HK-2 (cell line): ENCODE data around the gene FCGR3A.
"Not testable (repeated sequence)": the region's sequence is repeated elsewhere in the genome, so short reads cannot be mapped to it uniquely, and the experiment has no call there.

Experiments
- DNase-seq: peaks from one replicate; pipeline ENCODE4 v3.0.0-alpha.2; 2018; ENCODE audit not compliant: unreplicated experiment

The FCGR3A gene

DNA sequence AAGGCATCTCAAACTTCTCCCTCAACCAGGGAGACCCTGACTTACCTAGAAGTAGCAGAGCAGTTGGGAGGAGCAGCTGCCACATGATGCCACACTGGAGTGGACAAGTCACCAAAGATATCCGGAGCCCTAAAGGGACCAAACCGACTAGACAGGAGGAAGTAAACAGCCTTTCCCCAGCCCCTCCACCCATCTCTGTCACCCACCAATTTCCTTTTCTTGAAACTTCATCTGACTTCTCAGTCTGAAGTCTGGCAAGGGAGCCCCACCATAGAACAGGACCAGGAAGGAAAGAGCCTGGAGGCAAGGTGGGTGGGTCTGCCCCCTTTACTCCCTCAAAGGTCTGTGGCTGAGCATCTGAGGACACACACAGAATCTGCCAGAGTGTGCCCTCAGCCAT, at the start of gene FCGR3A:
Gene FCGR3A, minus strand, starts transcription at position 167 of the 400 bp plus-strand sequence. Its CDS starts 82 bp downstream, at position 85.
- no peak for DNase-seq

DNA sequence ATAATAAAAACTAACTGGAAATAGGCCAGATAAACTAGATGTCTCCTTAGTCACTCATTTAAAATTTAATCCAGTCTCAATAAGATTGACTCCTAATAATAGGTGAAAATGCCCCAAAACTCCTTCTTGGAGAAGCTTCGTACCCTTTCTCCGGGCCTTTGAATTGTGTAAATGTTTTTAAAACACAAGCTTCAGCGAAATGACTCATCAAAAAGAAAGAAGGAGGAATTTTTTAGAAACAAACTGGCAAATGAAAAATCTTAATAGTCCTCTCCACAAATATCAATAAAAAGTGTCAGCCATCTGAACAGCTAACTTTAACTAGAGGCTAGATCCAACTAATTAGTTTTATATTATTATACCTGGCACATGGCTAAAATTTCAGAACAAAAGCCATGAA, 47.5 kb upstream of the FCGR3A start:
- not testable (repeated sequence) for DNase-seq

DNA sequence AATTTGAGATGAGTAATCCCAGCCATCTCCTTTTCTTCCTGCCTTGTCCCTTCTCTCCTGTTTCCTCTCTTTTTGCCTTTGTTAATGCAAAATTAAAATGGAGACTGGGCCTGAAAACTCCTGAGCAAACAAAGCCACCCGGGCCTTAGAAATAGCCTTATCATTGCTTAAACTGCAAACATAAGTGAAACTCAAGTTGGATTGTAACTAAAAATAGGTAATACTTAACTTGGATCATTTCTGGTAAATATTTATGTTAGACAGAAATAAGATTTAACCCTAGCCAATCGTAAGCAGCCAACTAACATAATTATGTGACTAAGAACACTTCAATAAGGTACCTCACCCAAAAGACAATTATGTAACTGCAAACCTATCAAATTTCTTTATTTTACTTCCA, 46.0 kb upstream of the FCGR3A start:
- DNase-seq: not testable (repeated sequence)

DNA sequence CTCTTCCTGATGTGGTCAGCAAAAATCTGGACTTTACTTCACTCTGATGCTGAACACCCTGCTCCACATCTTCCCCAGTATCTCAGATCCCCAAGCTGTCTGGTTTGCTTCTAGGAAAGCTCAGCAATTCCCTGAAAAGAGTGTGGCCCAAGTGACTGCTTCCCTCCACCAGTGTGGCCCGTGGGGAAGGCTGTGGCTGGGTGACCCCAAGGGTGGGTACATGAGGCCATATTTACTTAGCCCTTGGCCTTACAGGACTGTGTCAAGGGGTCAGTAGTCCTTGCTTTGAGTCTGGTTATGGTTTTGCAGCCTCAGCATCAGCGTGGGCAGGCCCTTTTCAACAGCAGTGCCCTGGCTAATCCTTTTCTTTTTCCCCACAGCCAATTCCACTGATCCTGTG, 45.6 kb upstream of the FCGR3A start:
- DNase-seq: not testable (repeated sequence)

DNA sequence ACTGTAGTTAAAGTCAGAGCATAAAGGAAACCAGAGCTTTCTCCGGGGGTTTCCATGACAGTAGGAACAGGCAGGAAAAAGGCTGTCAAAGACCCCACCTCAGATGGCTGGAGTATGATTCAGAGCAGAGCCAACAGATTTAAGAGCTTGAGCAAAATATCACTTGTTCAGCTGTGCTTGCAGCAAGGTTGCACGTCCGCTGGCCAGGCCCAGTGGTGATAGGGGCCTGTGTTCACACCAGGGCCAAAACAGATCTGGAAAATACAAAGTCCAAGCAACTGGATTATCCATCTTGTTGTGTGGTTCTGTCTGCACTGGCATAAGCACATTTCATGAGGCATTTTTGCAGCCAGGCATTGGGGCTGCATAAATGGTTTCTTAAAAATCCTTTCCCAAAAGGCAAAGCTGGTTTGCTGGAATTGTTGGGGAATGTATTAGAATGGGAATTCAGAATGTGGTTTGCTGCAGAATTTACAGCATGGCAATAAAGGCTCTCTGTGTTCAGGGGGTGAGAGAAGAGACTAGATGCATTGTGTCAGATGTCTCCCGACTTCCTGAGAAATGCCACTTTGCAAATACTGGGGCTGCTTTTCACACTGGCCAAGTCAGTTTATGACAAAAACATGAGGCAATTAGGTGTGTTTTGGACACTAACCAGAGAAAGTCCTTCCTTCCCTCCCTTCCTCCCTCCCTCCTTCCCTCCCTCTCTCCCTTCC, 44.8 kb upstream of the FCGR3A start:
- DNase-seq: not testable (repeated sequence)

DNA sequence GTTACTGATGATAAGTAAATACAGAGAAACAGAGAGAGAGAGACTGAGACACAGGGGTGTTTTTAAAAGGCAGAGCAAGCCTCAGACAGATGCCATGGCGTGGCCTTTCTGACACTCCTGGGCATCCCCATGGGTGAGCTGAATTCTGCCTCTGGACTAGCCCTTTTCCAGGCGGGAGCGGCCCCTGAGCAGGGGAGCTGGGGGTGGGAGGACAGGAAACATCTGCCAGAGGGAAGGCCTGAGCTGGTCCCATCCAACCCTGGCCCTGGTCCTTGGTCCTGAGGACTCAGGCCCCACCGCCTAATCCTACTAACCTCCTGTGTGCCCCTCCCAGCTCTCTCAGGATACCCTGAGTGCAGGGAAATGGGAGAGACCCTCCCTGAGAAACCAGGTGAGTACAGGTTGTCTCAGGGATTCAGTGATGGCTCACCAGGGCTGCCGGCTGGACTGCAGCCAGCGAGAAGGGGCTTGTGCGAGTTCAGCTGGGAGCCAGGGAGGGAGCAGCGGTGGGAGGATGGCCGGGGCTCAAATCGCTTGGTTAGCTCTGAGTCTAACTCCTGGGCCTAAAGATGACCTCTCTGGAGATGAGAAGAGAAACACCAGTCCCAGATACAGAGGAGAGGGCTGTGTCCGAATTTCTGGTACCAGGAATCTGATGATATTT, 43.6 kb upstream of the FCGR3A start:
- not testable (repeated sequence) for DNase-seq

DNA sequence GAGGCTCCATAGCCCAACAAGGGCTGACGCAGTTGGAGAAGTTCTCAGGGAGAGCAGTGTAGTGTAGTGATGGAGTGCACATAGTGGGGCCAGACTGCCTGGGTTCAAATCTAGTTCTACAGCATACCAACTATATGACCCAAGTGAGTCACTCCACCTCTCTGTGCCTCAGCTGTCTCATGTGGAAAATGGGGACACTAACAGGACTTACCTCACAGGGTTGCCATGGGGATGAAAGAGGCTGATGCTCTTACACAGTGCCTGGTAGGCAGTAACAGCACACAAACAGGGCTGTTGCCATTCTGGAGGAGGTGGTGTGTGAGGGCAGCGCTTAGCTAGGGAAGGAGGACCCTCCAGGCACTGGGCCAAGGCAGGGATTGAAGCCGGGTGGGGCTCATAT, 43.0 kb upstream of the FCGR3A start:
- DNase-seq: not testable (repeated sequence)

DNA sequence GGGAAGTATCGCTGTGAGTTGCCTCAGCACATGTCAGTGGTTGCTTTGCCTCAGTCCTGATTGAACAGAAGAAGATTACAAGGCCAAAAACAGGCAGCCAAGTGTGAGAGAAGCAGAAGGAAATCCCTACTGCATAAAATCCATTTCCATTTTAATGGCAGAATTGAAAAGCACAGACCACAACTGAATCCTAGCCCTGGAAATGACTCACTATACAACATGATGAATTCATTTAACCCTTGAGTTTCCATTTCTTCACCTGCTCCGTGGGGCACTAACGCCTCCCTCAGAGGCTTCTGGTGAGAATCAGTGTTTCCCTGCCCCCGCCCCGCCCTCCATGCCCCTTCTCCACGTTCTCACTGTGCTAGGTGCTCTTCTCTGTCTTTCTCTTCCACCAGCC, 40.3 kb upstream of the FCGR3A start:
- DNase-seq: not testable (repeated sequence)

DNA sequence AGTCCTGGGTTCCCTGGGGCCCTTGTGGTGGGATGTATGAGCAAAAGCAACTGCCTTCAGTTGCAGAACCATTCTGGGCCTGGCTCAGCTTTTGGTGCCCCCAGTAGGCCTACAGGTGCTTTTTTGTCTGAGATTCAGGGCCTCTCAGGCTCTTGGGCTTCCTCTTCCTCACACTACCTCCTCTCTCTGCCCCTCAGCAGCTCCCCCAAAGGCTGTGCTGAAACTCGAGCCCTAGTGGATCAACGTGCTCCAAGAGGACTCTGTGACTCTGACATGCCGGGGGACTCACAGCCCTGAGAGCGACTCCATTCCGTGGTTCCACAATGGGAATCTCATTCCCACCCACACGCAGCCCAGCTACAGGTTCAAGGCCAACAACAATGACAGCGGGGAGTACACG, 39.7 kb upstream of the FCGR3A start:
- not testable (repeated sequence) for DNase-seq

DNA sequence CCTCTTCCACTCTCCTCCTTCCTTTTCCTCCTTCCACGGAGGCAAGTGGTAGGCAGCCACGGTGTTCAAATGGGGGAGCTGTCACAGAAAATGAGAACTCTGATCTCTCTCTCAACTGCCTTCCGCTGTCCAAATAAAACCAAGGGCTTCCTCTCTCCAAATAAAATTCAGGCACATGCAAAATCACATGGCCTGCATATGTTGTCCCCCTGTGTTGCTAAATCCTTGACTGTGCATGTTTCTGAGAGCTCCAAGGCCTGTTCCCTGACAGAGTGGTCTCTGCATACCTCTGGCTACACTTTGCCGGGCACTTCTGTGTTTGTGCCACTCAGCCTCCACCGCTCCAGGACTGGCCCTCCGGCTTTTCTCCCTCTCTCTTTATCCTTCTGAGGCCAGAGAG, 39.0 kb upstream of the FCGR3A start:
- DNase-seq: not testable (repeated sequence)

DNA sequence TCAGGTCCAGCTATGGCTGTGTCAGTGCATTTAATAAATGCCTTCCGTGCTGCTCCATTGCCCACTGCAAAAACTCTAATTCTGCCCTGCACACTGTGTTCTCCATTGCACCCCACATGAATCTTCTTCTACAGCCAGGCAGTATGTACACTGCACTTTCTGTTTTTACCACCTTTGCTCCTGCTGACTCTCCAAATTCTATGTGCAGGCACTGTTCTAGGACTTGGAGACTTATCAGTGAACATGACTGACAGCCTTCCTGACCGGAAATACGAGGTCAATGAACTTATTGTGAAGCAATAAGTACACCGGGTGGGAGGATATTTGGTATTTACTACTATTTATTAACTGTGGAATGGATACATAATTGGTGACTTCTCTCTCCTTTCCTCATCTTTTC, 33.3 kb upstream of the FCGR3A start:
- DNase-seq: not testable (repeated sequence)

DNA sequence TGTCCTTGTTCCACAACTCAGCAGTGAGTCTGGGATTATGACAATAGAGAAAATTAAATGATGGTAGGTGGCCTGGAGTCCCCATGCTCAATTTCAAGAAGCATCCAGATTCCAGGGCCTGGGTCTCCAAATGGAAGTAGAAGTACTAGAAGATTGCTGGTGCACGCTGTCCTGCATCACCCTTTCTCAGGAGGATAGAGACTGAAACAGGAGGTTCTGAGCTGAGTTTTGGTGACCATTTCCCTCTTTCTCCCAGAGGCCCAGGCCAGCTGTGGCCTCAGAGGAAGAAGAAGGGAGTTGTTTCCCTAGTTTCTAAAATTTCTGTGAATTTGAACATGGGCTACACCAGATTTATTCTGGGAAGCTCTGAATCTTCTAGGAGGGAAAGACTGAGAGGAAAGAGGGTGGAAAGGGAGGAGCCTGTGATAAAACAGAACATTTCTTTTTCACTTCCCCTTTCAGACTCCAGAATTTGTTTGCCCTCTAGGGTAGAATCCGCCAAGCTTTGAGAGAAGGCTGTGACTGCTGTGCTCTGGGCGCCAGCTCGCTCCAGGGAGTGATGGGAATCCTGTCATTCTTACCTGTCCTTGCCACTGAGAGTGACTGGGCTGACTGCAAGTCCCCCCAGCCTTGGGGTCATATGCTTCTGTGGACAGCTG, 31.4 kb upstream of the FCGR3A start:
- DNase-seq: not testable (repeated sequence)

DNA sequence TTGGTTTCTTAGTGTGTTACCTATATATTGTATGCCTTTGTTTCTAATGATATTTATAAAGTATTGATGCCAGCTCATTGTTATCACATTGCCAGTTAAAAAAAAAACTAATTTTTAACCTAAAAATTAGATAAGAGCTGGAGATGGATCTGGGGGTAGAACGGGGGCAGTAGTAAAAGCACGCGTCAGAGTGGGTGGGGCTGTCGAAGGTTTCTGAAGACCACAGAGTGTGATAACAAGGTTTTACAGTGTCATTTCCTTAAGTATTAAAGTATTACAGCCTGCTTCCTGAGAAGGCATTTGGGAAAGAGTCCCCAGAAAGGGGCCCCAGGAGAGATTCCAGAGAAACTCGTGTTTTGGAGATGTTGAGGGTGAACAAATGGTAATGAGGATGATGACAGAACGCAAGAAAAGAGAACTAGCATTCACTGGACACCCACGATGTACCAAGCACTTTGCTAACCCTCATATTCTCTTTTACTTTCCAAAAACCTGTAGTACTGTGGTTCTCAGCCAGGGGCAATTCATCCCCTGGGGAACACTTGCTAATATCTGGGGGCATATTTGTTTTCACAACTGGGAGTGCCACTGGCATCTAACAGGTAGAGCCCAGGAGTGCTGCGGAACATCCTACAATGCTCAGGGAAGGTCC, 30.4 kb upstream of the FCGR3A start:
- DNase-seq: not testable (repeated sequence)

DNA sequence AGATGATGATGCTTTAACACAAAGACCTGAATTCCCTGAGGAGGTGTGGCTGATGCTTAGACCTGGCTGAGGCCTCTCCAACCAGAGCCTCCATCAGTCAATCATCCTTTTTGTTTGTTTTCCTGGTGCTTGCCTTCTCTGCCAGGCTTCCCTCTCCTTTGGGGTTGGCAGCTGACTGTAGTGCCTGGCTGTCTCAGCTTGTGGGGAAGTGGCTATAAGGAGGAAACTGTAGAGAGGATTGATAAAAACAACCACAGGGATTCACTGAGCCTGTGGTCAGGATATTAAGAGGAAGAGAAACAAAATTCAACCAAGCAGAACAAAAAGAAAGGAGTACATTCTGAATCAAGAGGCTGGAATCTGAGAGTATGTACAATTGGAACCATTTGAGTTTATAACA, 27.1 kb upstream of the FCGR3A start:
- not testable (repeated sequence) for DNase-seq

DNA sequence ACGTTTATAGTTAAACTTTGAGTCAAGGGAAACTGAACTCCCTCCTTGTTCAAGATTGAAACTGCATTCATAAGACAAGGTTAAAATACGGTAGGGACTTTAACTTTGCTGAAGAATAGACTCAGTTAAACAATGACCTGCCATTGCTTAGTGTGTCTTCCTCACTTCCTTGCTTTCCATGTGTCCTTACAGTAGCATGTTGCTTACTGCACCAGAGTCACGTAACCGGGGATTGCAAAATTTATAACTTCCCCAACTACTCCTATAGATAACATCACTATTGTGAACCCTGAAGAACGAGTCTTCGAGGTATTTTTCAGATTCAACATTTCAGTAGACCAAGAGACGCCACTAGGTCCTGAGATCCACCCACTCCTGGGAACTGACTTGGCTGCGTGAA, 22.1 kb upstream of the FCGR3A start:
- not testable (repeated sequence) for DNase-seq

DNA sequence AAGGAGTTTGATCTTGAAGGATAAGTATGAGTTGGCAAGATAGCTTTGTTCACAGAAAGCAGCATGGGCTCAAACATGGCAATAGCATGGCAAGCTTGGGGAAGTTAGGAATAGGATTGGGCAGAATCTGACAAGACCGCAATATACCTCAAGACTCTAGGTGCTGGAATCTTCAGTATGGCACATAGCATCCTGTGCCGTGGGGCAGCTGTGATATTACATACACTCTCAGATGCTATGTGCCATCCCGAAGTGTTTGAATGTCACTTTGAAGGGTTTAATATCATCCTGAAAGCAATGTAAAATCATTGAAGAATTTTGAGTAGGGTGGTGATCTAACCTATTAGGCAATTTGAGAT, 17.0 kb upstream of the FCGR3A start:
- not testable (repeated sequence) for DNase-seq

DNA sequence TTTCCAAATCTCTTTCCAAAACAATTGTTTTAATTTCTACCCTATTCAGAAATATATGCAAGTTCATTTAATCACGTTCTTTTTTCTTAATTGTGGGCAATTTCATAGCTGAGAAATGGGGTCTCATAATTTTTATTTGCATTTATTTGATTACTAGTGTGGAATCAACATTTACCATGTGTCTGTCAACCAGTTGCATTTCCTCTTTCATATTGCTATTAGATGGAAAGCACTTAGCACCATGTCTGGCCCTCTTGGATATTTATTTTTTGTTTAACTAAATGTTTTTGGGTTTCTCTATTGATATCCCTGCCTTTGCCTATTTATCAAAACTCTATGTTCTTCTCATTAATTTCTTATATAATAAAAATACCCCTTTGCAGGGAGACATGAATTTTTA, 13.9 kb upstream of the FCGR3A start:
- not testable (repeated sequence) for DNase-seq

DNA sequence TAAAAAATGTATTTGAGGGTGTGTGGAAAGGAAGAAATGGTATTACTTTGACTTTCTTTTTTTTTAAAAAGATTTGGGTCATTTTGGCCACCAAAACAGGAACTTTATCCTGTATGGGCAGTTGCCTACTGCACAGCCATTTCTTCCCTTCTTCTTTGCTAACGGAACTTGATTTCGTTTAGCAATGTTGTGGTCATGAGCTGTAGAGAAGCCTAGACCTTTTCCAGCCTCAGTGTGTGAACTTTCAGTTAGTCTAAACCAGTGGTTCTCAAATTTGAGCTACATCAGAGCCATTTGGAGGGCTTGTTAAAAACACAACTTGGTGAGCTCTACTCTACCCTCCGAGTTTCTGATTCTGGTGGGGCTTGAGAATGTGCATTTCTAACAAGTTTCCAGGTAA, 12.8 kb upstream of the FCGR3A start:
- DNase-seq: not testable (repeated sequence)

DNA sequence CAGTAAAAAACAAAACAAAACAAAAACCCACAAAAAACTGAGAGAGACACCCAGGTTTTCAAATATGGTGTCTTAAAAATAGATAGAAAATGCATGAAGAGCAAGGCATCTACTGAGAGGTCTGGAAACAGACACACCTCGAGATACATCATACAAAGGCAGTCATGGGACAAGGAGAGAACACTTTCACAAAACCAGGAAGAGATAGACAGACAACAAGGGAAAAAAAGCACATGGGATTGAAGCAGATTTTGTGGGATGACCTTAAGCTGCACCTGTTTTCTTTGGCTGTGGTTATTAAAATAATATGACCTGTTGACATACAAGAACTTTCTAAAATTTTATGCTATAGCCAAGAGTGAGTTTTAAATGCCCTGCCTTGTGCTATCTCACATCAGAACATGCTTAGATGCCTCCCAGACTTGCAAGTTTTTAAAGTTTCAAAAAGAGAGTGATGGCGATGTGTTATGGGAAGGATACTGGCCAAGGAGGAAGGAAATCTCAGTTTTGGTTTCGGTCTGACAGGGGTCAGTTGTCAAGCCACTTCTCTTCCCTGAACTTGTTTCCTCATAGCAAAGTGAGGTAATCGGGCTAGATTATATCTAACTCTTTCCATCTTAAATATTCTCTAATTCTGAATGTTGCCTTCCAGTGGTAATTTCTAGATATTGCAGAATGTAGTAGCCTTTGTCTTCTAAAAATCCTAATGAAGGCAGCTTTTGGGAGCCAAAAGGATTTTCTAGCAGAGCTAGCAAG, 11.5 kb upstream of the FCGR3A start:
- not testable (repeated sequence) for DNase-seq

DNA sequence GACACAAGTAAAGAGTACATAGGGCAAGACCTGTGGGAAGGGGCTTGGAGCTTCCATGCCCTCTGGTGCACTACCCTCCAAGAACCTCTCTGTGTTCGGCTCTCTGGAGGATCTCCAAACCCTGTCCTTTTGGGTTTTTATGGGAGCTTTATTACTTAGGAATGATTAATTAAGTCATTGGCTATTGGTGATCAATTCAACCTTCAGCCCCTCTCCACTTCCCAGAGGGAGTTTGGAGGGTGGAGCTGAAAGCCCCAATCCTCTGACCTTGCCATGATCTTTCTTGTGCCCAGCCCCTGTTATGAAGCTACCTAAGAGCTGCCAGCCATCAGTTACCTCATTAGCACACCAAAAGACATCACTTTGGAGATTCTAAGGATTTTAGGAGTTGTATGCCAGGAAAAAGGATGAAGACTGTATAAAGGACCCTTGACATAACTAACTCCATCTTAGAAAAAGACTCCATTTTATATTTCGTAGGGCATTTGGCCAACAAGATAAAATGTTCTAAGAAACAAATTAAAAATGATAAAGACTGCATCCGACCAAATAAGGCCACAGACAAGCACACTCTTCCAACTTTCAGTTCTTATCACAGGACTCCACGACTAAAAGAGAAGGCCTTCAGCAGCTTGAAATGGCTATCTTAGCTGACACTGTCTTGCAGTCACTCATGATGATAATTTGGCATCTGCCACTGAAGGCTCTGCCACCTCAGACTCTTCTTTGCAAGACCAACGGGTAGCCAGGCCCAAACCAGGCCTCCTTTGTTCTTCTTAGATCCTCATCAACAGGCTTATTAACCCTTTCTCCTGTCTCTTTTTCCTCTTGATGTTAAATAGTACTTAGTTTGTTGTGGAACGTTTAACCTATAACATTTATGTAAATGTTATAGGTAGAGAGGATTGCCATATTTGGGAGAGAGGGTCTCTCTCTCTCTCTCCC, 8.2 kb upstream of the FCGR3A start:
- not testable (repeated sequence) for DNase-seq
